HepG2 (cell line): Measurements from ENCODE around the gene PTCD3.

Experiments used
- AGO1 ChIP-seq: fragments of 200-400 bp; formaldehyde crosslinking; IDR thresholded peaks from 2 replicates; pipeline ENCODE4 v1.6.1; 2017; ENCODE audit warnings: mild to moderate bottlenecking, low read depth, low read length, moderate library complexity; ENCODE audit not compliant: poor library complexity, severe bottlenecking
- CTCF ChIP-seq: sonication (generic); formaldehyde crosslinking; IDR thresholded peaks from 2 replicates; pipeline ENCODE4 v1.5.0; 2020; ENCODE audit warnings: mild to moderate bottlenecking, missing genetic modification reagents, moderate library complexity
- GABPB1 ChIP-seq: IDR thresholded peaks from 2 replicates; pipeline ENCODE4 v1.6.1; 2016; ENCODE audit warnings: mild to moderate bottlenecking, missing genetic modification reagents, moderate library complexity, missing compliant biosample characterization
- KDM1A ChIP-seq: IDR thresholded peaks from 2 replicates; pipeline ENCODE4 v1.6.1; 2016; ENCODE audit warnings: missing compliant biosample characterization
- NFIB ChIP-seq: sonication (generic); formaldehyde crosslinking; IDR thresholded peaks from 2 replicates; pipeline ENCODE4 v1.9.0; 2021; ENCODE audit warnings: missing genetic modification reagents, mild to moderate bottlenecking, borderline replicate concordance
- YY1 ChIP-seq: IDR thresholded peaks from 2 replicates; pipeline ENCODE4 v1.6.1; 2011; ENCODE audit warnings: low read length, low read depth, moderate library complexity, mild to moderate bottlenecking; ENCODE audit not compliant: insufficient read depth, insufficient replicate concordance
- ZBTB46 ChIP-seq: sonication (generic); formaldehyde crosslinking; IDR thresholded peaks from 2 replicates; pipeline ENCODE4 v1.4.0; 2020; ENCODE audit warnings: mild to moderate bottlenecking, missing genetic modification reagents, borderline replicate concordance
- TF ChIP-seq, protein P1 (sequence below): sonication (generic); formaldehyde crosslinking; IDR thresholded peaks from 2 replicates; pipeline ENCODE4 v1.8.1; 2023; ENCODE audit warnings: mild to moderate bottlenecking, missing genetic modification reagents, borderline replicate concordance
- TF ChIP-seq, protein P2 (sequence below): sonication (generic); formaldehyde crosslinking; conservative IDR thresholded peaks from 2 replicates; pipeline ENCODE4 v1.5.0; 2020; ENCODE audit warnings: missing genetic modification reagents

DNA sequence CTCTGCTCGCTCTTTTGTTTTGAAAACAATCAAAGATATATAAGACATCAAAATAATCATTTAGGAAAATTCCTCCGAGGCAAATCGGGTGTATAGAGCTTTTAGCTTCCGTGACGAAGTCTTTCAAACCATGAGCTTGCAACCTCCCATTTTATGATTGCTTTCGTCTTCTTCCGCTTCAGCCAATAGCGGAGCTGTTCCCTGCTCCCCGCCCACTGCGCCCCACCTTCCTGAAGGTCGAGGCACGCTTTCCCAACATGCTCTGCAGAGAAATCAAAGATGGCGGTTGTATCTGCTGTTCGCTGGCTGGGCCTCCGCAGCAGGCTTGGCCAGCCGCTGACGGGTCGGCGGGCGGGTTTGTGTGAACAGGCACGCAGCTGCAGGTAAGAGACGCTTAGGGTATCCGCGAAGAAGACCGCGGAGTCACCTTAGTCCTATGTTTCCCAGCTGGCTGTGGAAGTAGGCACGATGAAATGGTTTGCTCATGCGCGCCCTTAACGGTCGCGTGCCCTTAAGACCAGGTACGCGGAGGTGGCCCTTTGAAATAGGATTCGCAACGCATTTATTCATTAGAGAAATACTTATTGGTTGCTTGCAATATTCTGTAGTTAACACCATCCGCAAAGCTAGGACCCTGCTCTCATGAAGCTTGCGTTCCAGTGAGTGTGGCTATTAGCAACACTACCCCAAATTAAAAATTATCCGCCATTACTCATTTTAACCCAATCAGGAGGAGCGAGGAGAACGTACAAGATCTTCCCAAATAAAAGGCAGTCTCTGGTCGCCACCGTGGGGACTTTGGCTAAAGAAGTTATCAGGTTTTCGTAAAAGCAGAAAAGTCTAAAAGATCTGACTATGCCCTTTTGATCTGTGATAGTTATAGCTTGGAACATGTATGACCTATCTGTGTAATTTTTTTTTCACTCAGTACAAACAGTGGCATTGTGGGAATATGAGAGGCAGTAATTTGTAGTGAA is at the start of gene PTCD3:
- TF ChIP-seq, protein P1, sequence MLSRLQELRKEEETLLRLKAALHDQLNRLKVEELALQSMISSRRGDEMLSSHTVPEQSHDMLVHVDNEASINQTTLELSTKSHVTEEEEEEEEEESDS (CRISPR knock-in tag), result 0 out of 2 replicates have a peak, but pooled peaks have one; percentile 45
- TF ChIP-seq, protein P2, sequence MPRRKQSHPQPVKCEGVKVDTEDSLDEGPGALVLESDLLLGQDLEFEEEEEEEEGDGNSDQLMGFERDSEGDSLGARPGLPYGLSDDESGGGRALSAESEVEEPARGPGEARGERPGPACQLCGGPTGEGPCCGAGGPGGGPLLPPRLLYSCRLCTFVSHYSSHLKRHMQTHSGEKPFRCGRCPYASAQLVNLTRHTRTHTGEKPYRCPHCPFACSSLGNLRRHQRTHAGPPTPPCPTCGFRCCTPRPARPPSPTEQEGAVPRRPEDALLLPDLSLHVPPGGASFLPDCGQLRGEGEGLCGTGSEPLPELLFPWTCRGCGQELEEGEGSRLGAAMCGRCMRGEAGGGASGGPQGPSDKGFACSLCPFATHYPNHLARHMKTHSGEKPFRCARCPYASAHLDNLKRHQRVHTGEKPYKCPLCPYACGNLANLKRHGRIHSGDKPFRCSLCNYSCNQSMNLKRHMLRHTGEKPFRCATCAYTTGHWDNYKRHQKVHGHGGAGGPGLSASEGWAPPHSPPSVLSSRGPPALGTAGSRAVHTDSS (CRISPR knock-in tag), result no peak
- no peak for TF ChIP-seq CTCF (CRISPR knock-in tag)
- no peak for TF ChIP-seq NFIB (CRISPR knock-in tag)
- no peak for TF ChIP-seq ZBTB46
- TF ChIP-seq GABPB1 (CRISPR knock-in tag), result peak; percentile 80
- TF ChIP-seq KDM1A, result peak; percentile 8; the same call in 1 of the 2 replicates
- no peak for TF ChIP-seq AGO1
- peak; percentile 99 for TF ChIP-seq YY1
